Transverse colon (tissue), 3 donors: ENCODE data around the gene NLRC4.

ENCODE experiments used
- EP300 ChIP-seq: sonication (generic); formaldehyde crosslinking; IDR thresholded peaks from one replicate; pipeline ENCODE4 v1.6.1; 2017; ENCODE audit warnings: antibody characterized with exemption, low read depth
- POLR2A ChIP-seq: fragments of 450-650 bp; IDR thresholded peaks from one replicate; pipeline ENCODE4 v1.6.1; 2016; ENCODE audit warnings: antibody characterized with exemption, mild to moderate bottlenecking, moderate library complexity
- TF ChIP-seq, protein P1 (sequence below), 5 experiments: fragments of 200-600 bp in 3 of 5; fragments of 450-650 bp in 2 of 5; sonication (generic) in 3 of 5; IDR thresholded peaks; 1 replicate in 2 of 5; 2 replicates in 3 of 5; pipeline ENCODE4 v1.5.1; 2016 to 2017; ENCODE audit warnings: antibody characterized with exemption in 5 of 5, inconsistent platforms in 3 of 5, mild to moderate bottlenecking in 2 of 5, moderate library complexity in 1 of 5

- no peak for TF ChIP-seq EP300
- TF ChIP-seq, protein P1, sequence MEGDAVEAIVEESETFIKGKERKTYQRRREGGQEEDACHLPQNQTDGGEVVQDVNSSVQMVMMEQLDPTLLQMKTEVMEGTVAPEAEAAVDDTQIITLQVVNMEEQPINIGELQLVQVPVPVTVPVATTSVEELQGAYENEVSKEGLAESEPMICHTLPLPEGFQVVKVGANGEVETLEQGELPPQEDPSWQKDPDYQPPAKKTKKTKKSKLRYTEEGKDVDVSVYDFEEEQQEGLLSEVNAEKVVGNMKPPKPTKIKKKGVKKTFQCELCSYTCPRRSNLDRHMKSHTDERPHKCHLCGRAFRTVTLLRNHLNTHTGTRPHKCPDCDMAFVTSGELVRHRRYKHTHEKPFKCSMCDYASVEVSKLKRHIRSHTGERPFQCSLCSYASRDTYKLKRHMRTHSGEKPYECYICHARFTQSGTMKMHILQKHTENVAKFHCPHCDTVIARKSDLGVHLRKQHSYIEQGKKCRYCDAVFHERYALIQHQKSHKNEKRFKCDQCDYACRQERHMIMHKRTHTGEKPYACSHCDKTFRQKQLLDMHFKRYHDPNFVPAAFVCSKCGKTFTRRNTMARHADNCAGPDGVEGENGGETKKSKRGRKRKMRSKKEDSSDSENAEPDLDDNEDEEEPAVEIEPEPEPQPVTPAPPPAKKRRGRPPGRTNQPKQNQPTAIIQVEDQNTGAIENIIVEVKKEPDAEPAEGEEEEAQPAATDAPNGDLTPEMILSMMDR (IDR thresholded peaks at IDR 0.05), result no peak
- no peak for TF ChIP-seq POLR2A
Measured at GRCh38 chr2:32228181-32228580, 36.5 kb downstream of the NLRC4 start.
